ES-I3 (cell line): Measurements from ENCODE around the gene DAND5.
A peak's percentile ranks its signal among the peaks of the same experiment; 100 is the strongest.
"Not testable (repeated sequence)": the region's sequence is repeated elsewhere in the genome, so short reads cannot be mapped to it uniquely, and the experiment has no call there.

Source experiments
- H3K36me3 ChIP-seq: 2 replicates; pipeline ENCODE4 v1.6.1; 2013; ENCODE audit warnings: mild to moderate bottlenecking, low read length, control low read depth, moderate library complexity; ENCODE audit not compliant: insufficient read depth
- H3K4me1 ChIP-seq: 2 replicates; pipeline ENCODE4 v1.6.1; 2013; ENCODE audit warnings: mild to moderate bottlenecking, control low read depth, low read length; ENCODE audit not compliant: insufficient read depth
- H3K9ac ChIP-seq: 2 replicates; pipeline ENCODE4 v1.6.1; 2013; ENCODE audit warnings: low read depth, mild to moderate bottlenecking, low read length, moderate library complexity
- H3K9me3 ChIP-seq: 2 replicates; pipeline ENCODE4 v1.6.1; 2013; ENCODE audit warnings: mild to moderate bottlenecking, low read length, moderate library complexity; ENCODE audit not compliant: control insufficient read depth, insufficient read depth

DAND5 gene

GRCh38 chr19:12970070-12970820 lies 869 bp downstream of the DAND5 start:
- Histone ChIP-seq H3K4me1 (no peaks in the 10 kb centered on the region), H3K36me3 (no peaks in the 10 kb centered on the region), H3K9me3 (no peaks in the 10 kb centered on the region), H3K9ac (no peak overlapping the region)

GRCh38 chr19:12973236-12973635 lies 3.9 kb downstream of the DAND5 start:
- H3K9me3 ChIP-seq, result no peaks in the 10 kb centered on the region
- H3K4me1 ChIP-seq, result no peaks in the 10 kb centered on the region
- H3K9ac ChIP-seq, result no peak overlapping the region
- H3K36me3 ChIP-seq, result no peaks in the 10 kb centered on the region

- Histone ChIP-seq H3K9ac (no peak overlapping the region), H3K9me3 (no peaks in the 10 kb centered on the region), H3K36me3 (no peaks in the 10 kb centered on the region), H3K4me1 (no peaks in the 10 kb centered on the region)
These were observed 5.2 kb downstream of the DAND5 start for GRCh38 chr19:12974301-12975220.

GRCh38 chr19:12975221-12975741 lies 5.9 kb downstream of the DAND5 start:
- H3K36me3 ChIP-seq, result no peaks in the 10 kb centered on the region
- no peaks in the 10 kb centered on the region for H3K4me1 ChIP-seq
- H3K9ac ChIP-seq, result no peak overlapping the region

GRCh38 chr19:12976109-12976508 lies 6.7 kb downstream of the DAND5 start:
- not testable (repeated sequence) for H3K36me3 ChIP-seq, H3K9ac ChIP-seq, H3K4me1 ChIP-seq, H3K9me3 ChIP-seq

More at GRCh38 chr19:12975221-12975741, 5.9 kb downstream of the DAND5 start:
- H3K9me3 ChIP-seq, result no peaks in the 10 kb centered on the region

- Histone ChIP-seq H3K36me3 (no peaks in the 10 kb centered on the region), H3K9me3 (no peaks in the 10 kb centered on the region), H3K4me1 (no peaks in the 10 kb centered on the region), H3K9ac (no peak overlapping the region)
These were observed 10.6 kb downstream of the DAND5 start for GRCh38 chr19:12979974-12980373.

- Histone ChIP-seq H3K36me3 (no peaks in the 10 kb centered on the region), H3K9ac (no peak overlapping the region), H3K4me1 (peaks cover 4% of the 10 kb centered on the region; the same call in 1 of the 2 replicates), H3K9me3 (no peaks in the 10 kb centered on the region)
These were observed 13.3 kb downstream of the DAND5 start for GRCh38 chr19:12982648-12983047.

GRCh38 chr19:12983091-12983490 lies 13.7 kb downstream of the DAND5 start:
- Histone ChIP-seq H3K4me1 (peaks cover 4% of the 10 kb centered on the region; the same call in 1 of the 2 replicates), H3K9me3 (no peaks in the 10 kb centered on the region), H3K9ac (peak overlapping the region; percentile 55; the same call in 1 of the 2 replicates), H3K36me3 (no peaks in the 10 kb centered on the region)

- peaks cover 4% of the 10 kb centered on the region; the same call in 1 of the 2 replicates for H3K4me1 ChIP-seq
- no peaks in the 10 kb centered on the region for H3K9me3 ChIP-seq
- H3K36me3 ChIP-seq, result no peaks in the 10 kb centered on the region
- H3K9ac ChIP-seq, result peak overlapping the region; percentile 55; the same call in 1 of the 2 replicates
These were observed 14.3 kb downstream of the DAND5 start for GRCh38 chr19:12983542-12984142.

- Histone ChIP-seq H3K9me3 (no peaks in the 10 kb centered on the region), H3K4me1 (peaks cover 4% of the 10 kb centered on the region; the same call in 1 of the 2 replicates), H3K36me3 (no peaks in the 10 kb centered on the region), H3K9ac (no peak overlapping the region)
These were observed 14.8 kb downstream of the DAND5 start for GRCh38 chr19:12984143-12984627.

GRCh38 chr19:12984683-12985048 lies 15.3 kb downstream of the DAND5 start:
- no peaks in the 10 kb centered on the region for H3K9me3 ChIP-seq
- peaks cover 4% of the 10 kb centered on the region; the same call in 1 of the 2 replicates for H3K4me1 ChIP-seq
- no peaks in the 10 kb centered on the region for H3K36me3 ChIP-seq
- no peak overlapping the region for H3K9ac ChIP-seq

GRCh38 chr19:12985049-12985776 lies 15.8 kb downstream of the DAND5 start:
- no peaks in the 10 kb centered on the region for H3K36me3 ChIP-seq
- H3K9ac ChIP-seq, result no peak overlapping the region
- peaks cover 4% of the 10 kb centered on the region; the same call in 1 of the 2 replicates for H3K4me1 ChIP-seq
- no peaks in the 10 kb centered on the region for H3K9me3 ChIP-seq

- Histone ChIP-seq H3K9ac (no peak overlapping the region), H3K36me3 (no peaks in the 10 kb centered on the region), H3K4me1 (peaks cover 4% of the 10 kb centered on the region; the same call in 1 of the 2 replicates), H3K9me3 (no peaks in the 10 kb centered on the region)
These were observed 17.4 kb downstream of the DAND5 start for GRCh38 chr19:12986726-12987125.
